ENCODE results near the gene BRWD1. TPM values are rescaled to one million over a fixed set of nuclear protein-coding genes. Genes with fewer than 3 reads are reported as not detected.

Gene BRWD1
- total RNA-seq, 1 donor from 2014 or later = 19.5 TPM

DNA sequence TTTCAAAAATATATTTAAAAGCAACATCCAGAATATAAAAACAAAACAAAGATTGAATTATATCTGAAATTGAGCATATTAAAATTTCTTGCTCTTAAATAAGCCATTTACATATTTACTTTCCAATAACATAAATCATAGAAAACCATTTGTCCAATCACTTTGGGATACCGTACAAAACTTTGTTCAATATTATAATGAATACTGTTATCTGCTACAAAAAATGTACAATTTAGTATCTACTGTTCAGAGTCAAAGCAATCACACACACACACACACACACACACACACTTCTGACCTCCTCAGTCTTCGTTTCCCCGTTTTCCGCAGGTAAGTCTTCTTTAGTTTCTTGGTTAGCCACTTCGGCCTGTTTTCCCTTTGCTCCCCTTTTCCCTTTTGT is 31.4 kb upstream of the BRWD1 start:
- TF ChIP-seq, protein P1, sequence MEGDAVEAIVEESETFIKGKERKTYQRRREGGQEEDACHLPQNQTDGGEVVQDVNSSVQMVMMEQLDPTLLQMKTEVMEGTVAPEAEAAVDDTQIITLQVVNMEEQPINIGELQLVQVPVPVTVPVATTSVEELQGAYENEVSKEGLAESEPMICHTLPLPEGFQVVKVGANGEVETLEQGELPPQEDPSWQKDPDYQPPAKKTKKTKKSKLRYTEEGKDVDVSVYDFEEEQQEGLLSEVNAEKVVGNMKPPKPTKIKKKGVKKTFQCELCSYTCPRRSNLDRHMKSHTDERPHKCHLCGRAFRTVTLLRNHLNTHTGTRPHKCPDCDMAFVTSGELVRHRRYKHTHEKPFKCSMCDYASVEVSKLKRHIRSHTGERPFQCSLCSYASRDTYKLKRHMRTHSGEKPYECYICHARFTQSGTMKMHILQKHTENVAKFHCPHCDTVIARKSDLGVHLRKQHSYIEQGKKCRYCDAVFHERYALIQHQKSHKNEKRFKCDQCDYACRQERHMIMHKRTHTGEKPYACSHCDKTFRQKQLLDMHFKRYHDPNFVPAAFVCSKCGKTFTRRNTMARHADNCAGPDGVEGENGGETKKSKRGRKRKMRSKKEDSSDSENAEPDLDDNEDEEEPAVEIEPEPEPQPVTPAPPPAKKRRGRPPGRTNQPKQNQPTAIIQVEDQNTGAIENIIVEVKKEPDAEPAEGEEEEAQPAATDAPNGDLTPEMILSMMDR (conservative IDR thresholded peaks at IDR 0.05; ENCODE audit: low read depth, low read length) = no peak
- no peak for DNase-seq (ENCODE audit: low read depth)
- no peak overlapping the region for H3K4me3 ChIP-seq (ENCODE audit: low read depth, low read length)

DNA sequence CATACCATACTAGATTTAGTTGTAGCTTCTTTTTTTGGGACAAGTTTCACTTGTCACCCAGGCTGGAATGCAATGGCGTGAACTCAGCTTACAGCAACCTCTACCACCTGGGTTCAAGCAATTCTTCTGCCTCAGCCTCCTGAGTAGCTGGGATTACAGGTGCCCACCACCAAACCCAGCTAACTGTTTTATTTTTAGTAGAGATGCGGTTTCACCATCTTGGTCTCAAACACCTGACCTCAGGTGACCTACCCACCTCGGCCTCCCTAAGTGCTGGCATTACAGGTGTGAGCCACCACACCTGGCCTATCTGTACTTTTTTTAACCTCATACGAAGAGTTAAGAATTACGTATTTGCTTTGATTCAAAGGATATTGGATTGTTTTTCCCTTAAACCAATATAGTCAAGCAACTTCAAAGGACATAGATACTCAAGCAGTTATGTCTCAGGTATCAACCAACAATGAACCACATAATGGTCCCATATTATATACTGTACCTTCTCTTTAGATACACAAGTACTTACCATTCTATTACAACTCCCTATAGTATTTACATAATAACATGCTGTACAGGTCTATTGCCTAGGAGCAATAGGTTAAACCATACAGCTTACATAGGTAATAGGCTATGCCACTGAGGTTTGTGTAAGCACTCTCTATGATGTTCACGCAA is 28.0 kb upstream of the BRWD1 start:
- no peak for DNase-seq (ENCODE audit: low read depth)
- TF ChIP-seq, protein P1 (conservative IDR thresholded peaks at IDR 0.05; ENCODE audit: low read depth, low read length) = no peak

DNA sequence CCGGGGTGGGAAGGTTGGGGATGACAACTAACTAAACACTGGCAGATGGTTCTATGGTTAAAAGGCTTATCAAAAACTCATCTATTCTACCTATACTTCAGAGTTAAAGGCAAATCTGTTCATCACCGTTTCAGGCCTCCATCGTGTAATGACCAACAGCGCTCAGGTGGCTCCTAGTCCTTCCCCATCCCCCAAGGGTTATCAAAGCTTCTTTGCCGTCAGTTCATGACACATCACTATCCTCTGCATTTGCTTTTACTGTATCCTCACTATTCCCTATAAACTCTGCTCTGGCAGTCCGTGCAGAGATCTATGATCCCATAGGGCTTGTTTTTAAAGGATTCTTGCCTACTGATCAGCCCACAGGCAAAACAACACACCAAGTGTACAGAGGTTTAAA is 27.3 kb upstream of the BRWD1 start:
- TF ChIP-seq, protein P1 (conservative IDR thresholded peaks at IDR 0.05; ENCODE audit: low read depth, low read length) = no peak
- H3K4me3 ChIP-seq (ENCODE audit: low read depth, low read length) = no peak overlapping the region
- no peak for DNase-seq (ENCODE audit: low read depth)

More for the DNA sequence above, 28.0 kb upstream of the BRWD1 start:
- no peak overlapping the region for H3K4me3 ChIP-seq (ENCODE audit: low read depth, low read length)

DNA sequence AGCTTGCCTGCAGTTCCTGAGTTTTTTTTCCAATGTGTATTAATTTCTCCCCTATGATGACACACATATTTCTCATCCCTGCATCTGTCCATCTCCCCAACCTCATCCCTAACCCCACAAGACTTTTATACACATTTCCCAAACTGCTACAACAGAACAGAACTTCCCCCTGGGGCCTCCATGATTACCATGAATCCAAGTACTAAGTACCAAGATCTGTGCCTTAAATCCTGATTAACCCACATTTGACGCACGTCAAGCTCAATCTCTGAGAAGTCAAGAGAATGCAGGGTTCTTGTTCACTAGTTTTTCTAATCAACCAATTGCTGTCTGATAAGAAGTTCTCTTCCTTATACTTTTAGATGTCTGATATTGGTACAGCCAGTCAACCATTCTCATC is 25.8 kb upstream of the BRWD1 start:
- TF ChIP-seq, protein P1 (conservative IDR thresholded peaks at IDR 0.05; ENCODE audit: low read depth, low read length) = no peak
- DNase-seq (ENCODE audit: low read depth) = no peak

DNA sequence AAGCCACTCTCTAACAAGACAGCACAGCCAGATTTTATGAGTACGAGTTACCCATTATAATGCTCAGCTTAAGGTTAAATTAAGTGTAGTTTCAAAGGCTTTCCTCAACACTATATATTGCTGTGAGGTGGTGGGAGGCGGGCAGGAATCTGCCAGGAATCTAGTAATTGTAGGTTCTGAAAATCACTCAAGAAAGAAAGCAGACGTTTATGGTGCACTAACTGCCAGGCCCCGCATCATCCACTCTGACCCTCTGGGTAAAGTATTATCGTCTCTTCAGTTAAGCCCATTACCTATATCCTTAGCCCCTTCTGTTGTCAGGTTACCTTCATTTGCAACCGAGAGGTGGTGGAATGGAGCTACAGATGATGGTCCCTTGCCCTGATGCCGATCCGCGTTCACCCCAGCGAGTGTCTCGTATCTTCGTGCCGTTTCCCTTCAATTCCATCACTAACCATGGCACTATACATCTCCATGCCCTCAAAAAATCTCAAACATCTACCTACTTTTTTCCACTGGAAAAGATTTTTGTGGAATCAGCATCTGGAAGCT is 23.1 kb upstream of the BRWD1 start:
- TF ChIP-seq, protein P1 (conservative IDR thresholded peaks at IDR 0.05; ENCODE audit: low read depth, low read length) = no peak
- DNase-seq (ENCODE audit: low read depth) = no peak
- H3K4me3 ChIP-seq (ENCODE audit: low read depth, low read length) = no peak overlapping the region

More for the DNA sequence above, 25.8 kb upstream of the BRWD1 start:
- H3K4me3 ChIP-seq (ENCODE audit: low read depth, low read length) = no peak overlapping the region

DNA sequence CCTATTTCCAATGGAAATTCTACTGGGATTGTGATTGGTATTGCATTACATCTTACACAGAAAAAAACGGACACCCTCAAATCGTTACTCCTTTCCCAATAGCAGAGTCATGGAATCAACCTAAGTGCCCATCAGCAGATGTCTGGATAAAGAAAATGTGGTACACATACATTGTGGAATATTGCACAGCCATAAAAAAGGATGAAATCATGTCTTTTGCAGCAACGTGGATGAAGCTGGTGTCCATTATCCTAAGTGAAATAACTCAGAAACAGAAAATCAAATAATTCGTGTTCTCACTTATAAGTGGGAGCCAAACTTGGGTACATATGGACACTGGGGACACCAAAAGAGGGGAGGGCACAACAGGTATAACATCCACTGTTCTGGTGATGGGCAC is 21.2 kb upstream of the BRWD1 start:
- TF ChIP-seq, protein P1 (conservative IDR thresholded peaks at IDR 0.05; ENCODE audit: low read depth, low read length) = no peak
- no peak for DNase-seq (ENCODE audit: low read depth)
- no peak overlapping the region for H3K4me3 ChIP-seq (ENCODE audit: low read depth, low read length)

DNA sequence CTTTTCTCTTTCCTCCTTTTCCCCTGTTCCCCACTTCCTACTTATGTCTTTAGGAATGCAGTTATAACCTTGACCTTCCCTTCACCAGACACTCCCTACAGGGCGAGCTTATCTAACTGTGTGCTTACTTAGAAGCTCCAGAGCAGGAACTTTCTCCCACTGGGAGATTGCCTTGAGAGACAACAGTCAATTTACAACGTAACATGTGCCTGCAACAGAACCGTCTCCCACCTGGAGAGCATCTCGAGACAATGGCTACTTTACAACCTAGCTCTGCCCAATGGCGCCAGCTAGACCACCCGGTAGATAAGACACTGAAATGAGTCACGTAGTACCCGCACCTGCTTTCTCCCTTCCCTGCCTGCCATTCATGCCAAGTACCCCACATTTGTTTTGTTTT is 18.7 kb upstream of the BRWD1 start:
- no peak overlapping the region for H3K4me3 ChIP-seq (ENCODE audit: low read depth, low read length)
- TF ChIP-seq, protein P1 (conservative IDR thresholded peaks at IDR 0.05; ENCODE audit: low read depth, low read length) = no peak
- no peak for DNase-seq (ENCODE audit: low read depth)
